IPS DF 6.9 (cell line): ENCODE measurements around the gene TRMT1L.

Experiments used
- DNase-seq: peaks from one replicate; pipeline ENCODE4 v3.0.0-alpha.2; 2013; ENCODE audit warnings: low read depth, low spot score
- H3K27ac ChIP-seq: one replicate; pipeline ENCODE4 v1.5.1; 2013; ENCODE audit warnings: low read length, control low read depth
- H3K27me3 ChIP-seq: 2 replicates; pipeline ENCODE4 v1.6.1; 2013; ENCODE audit warnings: mild to moderate bottlenecking, low read length; ENCODE audit not compliant: control insufficient read depth, insufficient read depth
- H3K36me3 ChIP-seq: 2 replicates; pipeline ENCODE4 v1.6.1; 2013; ENCODE audit warnings: low read length; ENCODE audit not compliant: control insufficient read depth, insufficient read depth
- H3K4me1 ChIP-seq: 2 replicates; pipeline ENCODE4 v1.6.1; 2013; ENCODE audit warnings: low read length; ENCODE audit not compliant: control insufficient read depth, insufficient read depth
- H3K4me3 ChIP-seq: 2 replicates; pipeline ENCODE4 v1.5.1; 2013; ENCODE audit warnings: mild to moderate bottlenecking, low read length
- H3K9me3 ChIP-seq: 2 replicates; pipeline ENCODE4 v1.6.1; 2013; ENCODE audit warnings: low read length, inconsistent platforms; ENCODE audit not compliant: control insufficient read depth, insufficient read depth
- WGBS: extraction: QIAGEN DNeasy Blood & Tissue Kit; methylation state at CpG from one replicate; pipeline ENCODE4 v1.1.7; 2013; ENCODE audit warnings: mixed read lengths, missing lambda C conversion rate; ENCODE audit not compliant: insufficient read length, insufficient coverage; 5-methylcytosine and 5-hydroxymethylcytosine counted together

Gene TRMT1L

DNA sequence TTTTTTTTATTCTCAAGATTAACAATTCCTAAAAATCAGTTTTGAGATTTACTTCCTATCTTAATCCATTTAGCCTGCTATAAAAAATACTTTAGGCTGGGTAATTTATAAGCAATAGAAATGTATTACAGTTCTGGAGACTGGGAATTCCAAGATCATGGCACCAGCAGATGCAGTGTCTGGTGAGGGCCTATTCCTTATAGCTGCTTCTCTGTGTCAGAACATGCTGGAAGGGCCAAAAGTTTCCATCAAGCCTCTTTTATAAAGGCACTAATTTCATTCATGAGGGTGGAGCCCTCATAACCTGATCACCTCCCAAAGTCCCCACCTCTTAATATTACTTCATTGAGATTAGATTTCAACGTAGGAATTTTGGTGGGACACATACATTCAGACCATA lies 69.7 kb downstream of the TRMT1L start:
- no peak overlapping the region for H3K4me3 ChIP-seq
- H3K27me3 ChIP-seq: no peaks in the 10 kb centered on the region
- H3K27ac ChIP-seq: no peak overlapping the region
- WGBS: no CpG with 5 or more reads among the region's 1 CpG
- no peak for DNase-seq
- H3K36me3 ChIP-seq: no peaks in the 10 kb centered on the region; the same call in 1 of the 2 replicates
- H3K9me3 ChIP-seq: no peaks in the 10 kb centered on the region
- H3K4me1 ChIP-seq: peaks cover 2% of the 10 kb centered on the region; the same call in 1 of the 2 replicates

DNA sequence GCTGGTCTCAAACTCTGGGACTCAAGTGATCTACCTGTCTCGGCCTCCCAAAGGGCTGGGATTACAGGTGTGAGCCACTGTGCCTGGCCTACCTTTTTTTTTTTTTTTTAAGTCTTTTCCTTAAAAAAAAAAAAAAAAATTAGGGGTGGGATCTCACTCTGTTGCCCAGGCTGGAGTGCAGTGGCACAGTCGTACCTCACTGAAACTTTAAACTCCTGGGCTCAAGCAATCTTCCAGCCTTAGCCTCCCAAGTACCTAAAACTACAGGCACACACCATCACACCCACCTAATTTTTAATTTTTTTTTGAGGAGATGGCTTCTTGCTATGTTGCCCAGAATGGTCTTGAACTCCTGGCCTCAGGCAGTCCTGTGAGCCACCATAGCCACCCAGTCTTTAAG lies 72.9 kb downstream of the TRMT1L start:
- Histone ChIP-seq H3K36me3 (no peaks in the 10 kb centered on the region; the same call in 1 of the 2 replicates), H3K27ac (no peak overlapping the region), H3K4me3 (no peak overlapping the region), H3K4me1 (peaks cover 2% of the 10 kb centered on the region; the same call in 1 of the 2 replicates), H3K9me3 (no peaks in the 10 kb centered on the region), H3K27me3 (no peaks in the 10 kb centered on the region)
- WGBS: no CpG with 5 or more reads among the region's 2 CpGs
- DNase-seq: no peak

GRCh38 chr1:185080422-185080821 lies 76.3 kb downstream of the TRMT1L start:
- Histone ChIP-seq H3K36me3 (no peaks in the 10 kb centered on the region), H3K4me3 (no peak overlapping the region), H3K27me3 (no peaks in the 10 kb centered on the region), H3K9me3 (no peaks in the 10 kb centered on the region), H3K27ac (no peak overlapping the region), H3K4me1 (peaks cover 4% of the 10 kb centered on the region; the same call in 1 of the 2 replicates)
- no peak for DNase-seq

GRCh38 chr1:185077374-185077773 lies 79.4 kb downstream of the TRMT1L start:
- no peaks in the 10 kb centered on the region for H3K36me3 ChIP-seq
- no peak overlapping the region for H3K4me3 ChIP-seq
- DNase-seq: no peak
- peaks cover 4% of the 10 kb centered on the region; the same call in 1 of the 2 replicates for H3K4me1 ChIP-seq
- no peaks in the 10 kb centered on the region for H3K9me3 ChIP-seq
- no CpG with 5 or more reads among the region's 4 CpGs for WGBS
- H3K27ac ChIP-seq: no peak overlapping the region
- H3K27me3 ChIP-seq: no peaks in the 10 kb centered on the region

- Histone ChIP-seq H3K27me3 (no peaks in the 10 kb centered on the region), H3K27ac (no peak overlapping the region), H3K36me3 (no peaks in the 10 kb centered on the region), H3K9me3 (no peaks in the 10 kb centered on the region), H3K4me1 (peaks cover 7% of the 10 kb centered on the region; the same call in 1 of the 2 replicates), H3K4me3 (no peak overlapping the region)
- no peak for DNase-seq
- no CpG with 5 or more reads among the region's 3 CpGs for WGBS
Observed at GRCh38 chr1:185075476-185075875, 81.3 kb downstream of the TRMT1L start.

DNA sequence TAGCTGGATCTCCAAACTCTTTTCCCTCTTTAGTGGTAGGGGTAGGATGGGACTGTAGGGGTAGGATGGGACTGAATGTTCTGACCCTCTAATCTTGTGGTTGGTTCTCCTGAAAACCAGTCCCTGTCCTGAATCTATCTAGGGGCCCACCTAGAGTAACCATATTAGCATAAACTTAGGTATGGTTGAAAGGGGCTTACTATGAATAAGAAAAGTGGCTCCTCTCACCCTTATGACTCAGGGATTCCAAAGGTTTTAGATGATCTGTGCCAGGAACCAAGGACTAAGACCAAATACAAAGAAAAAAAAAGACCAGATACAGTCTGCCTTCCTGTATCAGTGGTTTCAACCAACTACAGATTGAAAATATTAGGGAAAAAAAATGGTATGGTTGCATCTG lies 82.4 kb downstream of the TRMT1L start:
- H3K27me3 ChIP-seq: no peaks in the 10 kb centered on the region
- H3K9me3 ChIP-seq: no peaks in the 10 kb centered on the region
- no peak overlapping the region for H3K4me3 ChIP-seq
- no peak overlapping the region for H3K27ac ChIP-seq
- DNase-seq: peak; percentile 9
- H3K36me3 ChIP-seq: no peaks in the 10 kb centered on the region
- H3K4me1 ChIP-seq: peaks cover 7% of the 10 kb centered on the region; the same call in 1 of the 2 replicates

DNA sequence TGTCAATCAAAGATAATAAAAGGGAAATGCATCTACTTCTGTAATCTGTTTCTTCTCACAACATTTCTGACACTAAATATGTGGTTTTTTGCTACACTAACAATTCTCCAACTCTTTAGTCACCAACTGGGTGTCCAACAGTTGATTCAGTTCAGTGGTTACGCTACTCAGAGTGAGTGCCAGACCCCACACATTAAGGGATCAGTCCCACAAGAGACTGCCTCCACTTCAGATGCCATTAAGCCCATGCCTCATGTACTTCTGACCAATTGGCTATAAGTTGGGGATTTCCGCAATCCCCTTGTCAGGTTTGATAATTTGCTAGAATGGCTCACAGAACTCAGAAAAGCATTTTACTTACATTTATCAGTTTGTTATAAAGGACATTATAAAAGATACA lies 83.0 kb downstream of the TRMT1L start:
- no CpG with 5 or more reads among the region's 2 CpGs for WGBS
- no peaks in the 10 kb centered on the region for H3K36me3 ChIP-seq
- H3K4me1 ChIP-seq: peaks cover 7% of the 10 kb centered on the region; the same call in 1 of the 2 replicates
- no peaks in the 10 kb centered on the region for H3K9me3 ChIP-seq
- no peaks in the 10 kb centered on the region for H3K27me3 ChIP-seq
- no peak overlapping the region for H3K4me3 ChIP-seq
- H3K27ac ChIP-seq: no peak overlapping the region
- no peak for DNase-seq

DNA sequence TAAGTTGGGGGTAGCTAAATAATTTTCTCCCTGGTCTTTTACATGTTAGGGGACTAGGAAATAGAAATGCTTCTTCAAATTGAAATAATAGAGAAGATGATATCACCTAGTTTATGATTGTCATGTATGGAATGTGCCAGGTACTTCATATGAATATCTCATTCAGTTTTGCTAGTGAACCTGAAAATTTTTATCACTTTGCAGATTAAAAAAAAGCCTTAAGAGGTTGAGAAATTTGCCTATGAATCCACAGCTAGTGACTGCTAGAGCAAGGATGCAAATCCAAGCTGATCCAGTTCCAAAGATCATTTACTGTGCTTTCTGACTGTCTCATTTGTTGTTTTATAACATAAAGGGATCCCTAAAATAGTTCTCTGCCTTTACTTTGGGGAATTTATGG lies 86.7 kb downstream of the TRMT1L start:
- H3K4me3 ChIP-seq: no peak overlapping the region
- no peaks in the 10 kb centered on the region for H3K9me3 ChIP-seq
- H3K27me3 ChIP-seq: no peaks in the 10 kb centered on the region
- H3K4me1 ChIP-seq: peaks cover 4% of the 10 kb centered on the region; the same call in 1 of the 2 replicates
- H3K36me3 ChIP-seq: no peaks in the 10 kb centered on the region
- no peak for DNase-seq
- H3K27ac ChIP-seq: no peak overlapping the region

- WGBS: no CpG with 5 or more reads among the region's 4 CpGs
- Histone ChIP-seq H3K4me3 (no peak overlapping the region), H3K4me1 (peaks cover 4% of the 10 kb centered on the region; the same call in 1 of the 2 replicates), H3K9me3 (no peaks in the 10 kb centered on the region), H3K27ac (no peak overlapping the region), H3K27me3 (no peaks in the 10 kb centered on the region), H3K36me3 (no peaks in the 10 kb centered on the region)
- no peak for DNase-seq
Observed at GRCh38 chr1:185069202-185069772, 87.5 kb downstream of the TRMT1L start.

DNA sequence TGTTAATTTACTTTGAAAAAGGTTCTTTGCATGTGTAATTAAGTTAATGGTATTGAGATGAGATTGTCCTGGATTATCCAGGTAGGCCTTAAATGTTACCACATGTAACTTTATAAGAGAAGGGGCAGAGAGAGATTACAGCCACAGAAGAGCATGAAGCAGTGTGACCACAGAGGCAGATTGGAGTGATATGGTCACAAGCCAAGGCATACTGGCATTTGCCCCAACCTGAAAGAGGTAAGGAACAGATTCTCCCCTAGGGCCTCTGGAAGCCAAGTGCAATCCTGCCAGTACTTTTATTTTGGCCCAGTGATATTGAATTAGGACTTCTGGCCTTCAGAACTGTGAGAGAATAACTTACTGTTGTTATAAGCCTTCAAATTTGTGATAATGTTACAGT lies 88.4 kb downstream of the TRMT1L start:
- Histone ChIP-seq H3K4me3 (no peak overlapping the region), H3K27ac (no peak overlapping the region), H3K36me3 (no peaks in the 10 kb centered on the region), H3K27me3 (no peaks in the 10 kb centered on the region), H3K9me3 (no peaks in the 10 kb centered on the region), H3K4me1 (peaks cover 3% of the 10 kb centered on the region; the same call in 1 of the 2 replicates)
- no peak for DNase-seq
